Thyroid gland (tissue), 4 donors: ENCODE data around the gene SETD7.

ENCODE experiments used
- CTCF ChIP-seq, 6 experiments: fragments of 200-600 bp in 3 of 6; fragments of 450-650 bp in 3 of 6; sonication (generic) in 3 of 6; IDR thresholded peaks; one replicate each; pipeline ENCODE4 v1.5.1; 2016 to 2019; ENCODE audit warnings: antibody characterized with exemption in 6 of 6, mild to moderate bottlenecking in 2 of 6, inconsistent platforms in 1 of 6, moderate library complexity in 1 of 6
- POLR2A ChIP-seq, 2 donors: fragments of 450-650 bp; IDR thresholded peaks; one replicate each; pipeline ENCODE4 v1.6.1; 2017; ENCODE audit warnings: antibody characterized with exemption in 2 of 2, mild to moderate bottlenecking in 2 of 2, moderate library complexity in 1 of 2

- TF ChIP-seq POLR2A (IDR thresholded peaks at IDR 0.05) (no peak), CTCF (IDR thresholded peaks at IDR 0.05) (no peak)
Measured at GRCh38 chr4:139451997-139452396, 104.0 kb downstream of the SETD7 start.
